ENCODE results near the gene CETN3. TPM values are rescaled to one million over a fixed set of nuclear protein-coding genes. Genes with fewer than 3 reads are reported as not detected.

The CETN3 gene
- total and polyA plus RNA-seq, 2 experiments from 2014 or later: 22.1 to 107 TPM

DNA sequence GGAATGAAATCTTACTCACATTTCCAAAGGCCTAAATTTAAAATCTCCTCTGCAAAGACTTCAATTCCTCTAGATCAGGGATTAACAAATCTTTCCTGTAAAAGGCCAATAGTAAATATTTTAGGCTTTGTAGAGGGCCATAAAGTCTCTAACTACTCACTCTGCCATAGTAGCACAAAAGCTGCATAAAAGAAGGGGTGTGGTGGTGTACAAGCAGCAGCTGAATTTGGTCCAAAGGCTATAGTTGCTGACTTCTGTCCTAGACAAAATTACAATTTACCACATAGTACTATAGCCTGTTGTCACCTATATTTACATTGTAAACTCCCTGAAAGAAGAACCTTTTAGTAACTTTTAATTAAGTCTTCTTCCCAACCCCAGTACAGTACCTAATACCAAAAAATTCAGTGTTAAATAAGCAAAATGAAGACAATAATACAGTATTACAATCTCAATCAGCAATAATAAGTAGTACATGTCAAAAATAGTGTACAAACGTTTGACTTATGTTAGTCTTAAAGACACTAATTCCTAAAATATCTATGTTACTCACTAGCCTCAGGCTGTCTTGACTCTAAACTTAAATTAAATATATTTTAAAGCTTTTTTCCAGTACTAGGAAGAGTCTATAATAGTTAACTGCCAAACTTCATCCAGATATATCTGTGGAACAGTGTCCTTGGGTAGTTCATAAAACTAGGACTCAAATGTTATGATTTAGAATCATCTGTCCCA lies 6.9 kb downstream of the CETN3 start (continued):
- TF ChIP-seq ZNF462 (CRISPR knock-in tag; IDR thresholded peaks at IDR 0.05) (no peak), EZH2phosphoT487 (IDR thresholded peaks at IDR 0.05; ENCODE audit: unreplicated experiment) (no peak)

DNA sequence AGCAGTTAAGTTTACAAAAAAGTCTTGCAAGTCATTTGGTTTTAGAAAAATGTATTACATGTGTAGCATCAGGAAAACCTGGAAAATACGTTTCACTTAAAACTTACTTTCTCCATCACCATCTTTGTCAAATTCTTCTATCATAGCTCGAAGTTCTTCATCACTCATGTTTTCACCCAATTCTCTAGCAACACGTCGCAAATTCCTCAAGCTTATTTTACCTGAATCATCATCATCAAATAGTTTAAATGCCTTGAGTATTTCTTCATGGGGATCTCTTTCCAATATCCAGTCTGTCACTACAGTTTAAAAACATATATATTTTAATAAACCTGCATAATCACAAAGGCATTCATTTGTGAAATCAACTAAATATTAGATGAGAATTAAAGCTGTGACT lies 10.3 kb downstream of the CETN3 start:
- H3K36me3 ChIP-seq (ENCODE audit: insufficient read depth): peaks cover 9% of the 10 kb centered on the region; the same call in 1 of the 2 replicates
- no peak overlapping the region for H3K4me3 ChIP-seq
- H3K9me3 Mint-ChIP-seq: no peaks in the 10 kb centered on the region
- peaks cover 6% of the 10 kb centered on the region; the same call in 2 of the 3 replicates for H3K36me3 Mint-ChIP-seq (ENCODE audit: low read depth)
- no peaks in the 10 kb centered on the region; the same call in 1 of the 2 replicates for H4K20me1 ChIP-seq (replicated peaks; ENCODE audit: insufficient read depth)
- H3K4me2 ChIP-seq: no peak overlapping the region
- H2AFZ ChIP-seq: no peak overlapping the region
- no peaks in the 10 kb centered on the region for H3K9me2 ChIP-seq (ENCODE audit: insufficient read depth)
- no peak for ATAC-seq
- H3K4me1 Mint-ChIP-seq: no peaks in the 10 kb centered on the region
- H3K27ac ChIP-seq (ENCODE audit: low read depth): no peak overlapping the region
- no peaks in the 10 kb centered on the region for H3K4me1 ChIP-seq (ENCODE audit: insufficient read depth)
- no peaks in the 10 kb centered on the region for H3K27me3 Mint-ChIP-seq (ENCODE audit: insufficient read depth, low read depth, poor library complexity)
- H3K79me2 ChIP-seq (replicated peaks; ENCODE audit: insufficient read depth): peaks cover 5% of the 10 kb centered on the region; the same call in 1 of the 2 replicates
- H3F3A ChIP-seq (replicated peaks; ENCODE audit: low read depth): no peaks in the 10 kb centered on the region
- no peak for DNase-seq (ENCODE audit: low spot score)
- no peaks in the 10 kb centered on the region for H3K27me3 ChIP-seq (ENCODE audit: insufficient read depth)
- no peak overlapping the region for H3K4me3 Mint-ChIP-seq
- no peak overlapping the region for H3K27ac Mint-ChIP-seq
- TF ChIP-seq JUNB (IDR thresholded peaks at IDR 0.05; ENCODE audit: unreplicated experiment) (no peak), STAT1 (IDR thresholded peaks at IDR 0.05; ENCODE audit: unreplicated experiment) (no peak), EZH2phosphoT487 (IDR thresholded peaks at IDR 0.05; ENCODE audit: unreplicated experiment) (no peak), NANOG (IDR thresholded peaks at IDR 0.05; ENCODE audit: borderline replicate concordance) (no peak)
- TF ChIP-seq, protein P1, sequence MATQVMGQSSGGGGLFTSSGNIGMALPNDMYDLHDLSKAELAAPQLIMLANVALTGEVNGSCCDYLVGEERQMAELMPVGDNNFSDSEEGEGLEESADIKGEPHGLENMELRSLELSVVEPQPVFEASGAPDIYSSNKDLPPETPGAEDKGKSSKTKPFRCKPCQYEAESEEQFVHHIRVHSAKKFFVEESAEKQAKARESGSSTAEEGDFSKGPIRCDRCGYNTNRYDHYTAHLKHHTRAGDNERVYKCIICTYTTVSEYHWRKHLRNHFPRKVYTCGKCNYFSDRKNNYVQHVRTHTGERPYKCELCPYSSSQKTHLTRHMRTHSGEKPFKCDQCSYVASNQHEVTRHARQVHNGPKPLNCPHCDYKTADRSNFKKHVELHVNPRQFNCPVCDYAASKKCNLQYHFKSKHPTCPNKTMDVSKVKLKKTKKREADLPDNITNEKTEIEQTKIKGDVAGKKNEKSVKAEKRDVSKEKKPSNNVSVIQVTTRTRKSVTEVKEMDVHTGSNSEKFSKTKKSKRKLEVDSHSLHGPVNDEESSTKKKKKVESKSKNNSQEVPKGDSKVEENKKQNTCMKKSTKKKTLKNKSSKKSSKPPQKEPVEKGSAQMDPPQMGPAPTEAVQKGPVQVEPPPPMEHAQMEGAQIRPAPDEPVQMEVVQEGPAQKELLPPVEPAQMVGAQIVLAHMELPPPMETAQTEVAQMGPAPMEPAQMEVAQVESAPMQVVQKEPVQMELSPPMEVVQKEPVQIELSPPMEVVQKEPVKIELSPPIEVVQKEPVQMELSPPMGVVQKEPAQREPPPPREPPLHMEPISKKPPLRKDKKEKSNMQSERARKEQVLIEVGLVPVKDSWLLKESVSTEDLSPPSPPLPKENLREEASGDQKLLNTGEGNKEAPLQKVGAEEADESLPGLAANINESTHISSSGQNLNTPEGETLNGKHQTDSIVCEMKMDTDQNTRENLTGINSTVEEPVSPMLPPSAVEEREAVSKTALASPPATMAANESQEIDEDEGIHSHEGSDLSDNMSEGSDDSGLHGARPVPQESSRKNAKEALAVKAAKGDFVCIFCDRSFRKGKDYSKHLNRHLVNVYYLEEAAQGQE (IDR thresholded peaks at IDR 0.05; ENCODE audit: unreplicated experiment): no peak
- TF ChIP-seq, protein P2, sequence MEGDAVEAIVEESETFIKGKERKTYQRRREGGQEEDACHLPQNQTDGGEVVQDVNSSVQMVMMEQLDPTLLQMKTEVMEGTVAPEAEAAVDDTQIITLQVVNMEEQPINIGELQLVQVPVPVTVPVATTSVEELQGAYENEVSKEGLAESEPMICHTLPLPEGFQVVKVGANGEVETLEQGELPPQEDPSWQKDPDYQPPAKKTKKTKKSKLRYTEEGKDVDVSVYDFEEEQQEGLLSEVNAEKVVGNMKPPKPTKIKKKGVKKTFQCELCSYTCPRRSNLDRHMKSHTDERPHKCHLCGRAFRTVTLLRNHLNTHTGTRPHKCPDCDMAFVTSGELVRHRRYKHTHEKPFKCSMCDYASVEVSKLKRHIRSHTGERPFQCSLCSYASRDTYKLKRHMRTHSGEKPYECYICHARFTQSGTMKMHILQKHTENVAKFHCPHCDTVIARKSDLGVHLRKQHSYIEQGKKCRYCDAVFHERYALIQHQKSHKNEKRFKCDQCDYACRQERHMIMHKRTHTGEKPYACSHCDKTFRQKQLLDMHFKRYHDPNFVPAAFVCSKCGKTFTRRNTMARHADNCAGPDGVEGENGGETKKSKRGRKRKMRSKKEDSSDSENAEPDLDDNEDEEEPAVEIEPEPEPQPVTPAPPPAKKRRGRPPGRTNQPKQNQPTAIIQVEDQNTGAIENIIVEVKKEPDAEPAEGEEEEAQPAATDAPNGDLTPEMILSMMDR (conservative IDR thresholded peaks at IDR 0.05; ENCODE audit: low read depth in 2 of 2): no peak

Data from GM23338 (cell line).